Putamen (tissue), 1 donor: ENCODE results near the gene ZNF205.
"Not testable (repeated sequence)": the region's sequence is repeated elsewhere in the genome, so short reads cannot be mapped to it uniquely, and the experiment has no call there.

Source experiments
- DNase-seq: peaks from one replicate; pipeline ENCODE4 v3.0.0-alpha.2; 2016; ENCODE audit warnings: low spot score

The ZNF205 gene

DNA sequence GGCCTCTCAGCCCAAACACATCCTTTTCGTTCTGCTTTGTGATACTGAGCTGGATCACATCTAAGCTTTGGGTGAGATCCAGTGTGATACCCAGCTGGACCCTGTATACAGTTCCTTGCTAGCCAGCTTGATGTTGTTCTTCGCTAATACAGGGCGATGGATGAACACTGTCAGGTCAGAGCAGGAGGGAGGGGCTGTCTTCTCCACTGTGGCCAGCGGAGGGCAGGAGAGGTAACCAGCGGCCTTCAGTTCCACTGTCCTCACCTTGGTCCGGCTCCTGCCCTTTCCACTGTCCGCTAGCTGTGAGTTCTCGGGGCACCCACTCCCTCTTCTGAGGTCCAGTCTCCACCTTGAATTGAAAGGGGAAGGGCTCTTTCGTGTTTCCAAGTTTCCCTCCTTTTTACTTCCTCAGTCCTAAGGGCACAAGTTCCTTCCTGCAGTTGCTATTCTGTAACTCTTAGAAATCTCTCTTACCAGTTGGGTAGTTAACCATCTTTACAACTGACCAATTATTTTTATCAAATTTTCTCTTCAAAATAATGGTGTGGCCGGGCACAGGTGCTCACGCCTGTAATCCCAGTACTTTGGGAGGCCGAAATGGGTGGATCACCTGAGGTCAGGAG is 19.5 kb downstream of the ZNF205 start:
- DNase-seq = no peak

DNA sequence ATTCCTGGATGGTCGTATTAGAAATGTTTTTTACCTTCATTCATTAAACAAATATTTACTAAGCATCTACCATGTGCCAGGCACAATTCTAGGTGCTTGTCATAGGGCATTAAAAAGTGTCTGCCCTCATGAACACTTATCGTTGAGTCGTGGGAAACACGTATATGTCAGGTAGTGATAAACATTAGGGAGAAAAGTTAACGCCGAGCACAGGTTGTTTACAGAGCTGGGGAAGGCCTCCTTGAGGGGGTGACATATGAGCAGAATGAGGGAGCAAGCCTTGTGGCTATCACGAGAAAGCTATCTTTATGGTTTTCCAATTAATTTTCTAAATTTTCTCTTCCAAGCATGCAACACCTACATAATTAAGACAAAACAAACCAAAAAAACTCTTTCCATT is 21.5 kb downstream of the ZNF205 start:
- DNase-seq = no peak

DNA sequence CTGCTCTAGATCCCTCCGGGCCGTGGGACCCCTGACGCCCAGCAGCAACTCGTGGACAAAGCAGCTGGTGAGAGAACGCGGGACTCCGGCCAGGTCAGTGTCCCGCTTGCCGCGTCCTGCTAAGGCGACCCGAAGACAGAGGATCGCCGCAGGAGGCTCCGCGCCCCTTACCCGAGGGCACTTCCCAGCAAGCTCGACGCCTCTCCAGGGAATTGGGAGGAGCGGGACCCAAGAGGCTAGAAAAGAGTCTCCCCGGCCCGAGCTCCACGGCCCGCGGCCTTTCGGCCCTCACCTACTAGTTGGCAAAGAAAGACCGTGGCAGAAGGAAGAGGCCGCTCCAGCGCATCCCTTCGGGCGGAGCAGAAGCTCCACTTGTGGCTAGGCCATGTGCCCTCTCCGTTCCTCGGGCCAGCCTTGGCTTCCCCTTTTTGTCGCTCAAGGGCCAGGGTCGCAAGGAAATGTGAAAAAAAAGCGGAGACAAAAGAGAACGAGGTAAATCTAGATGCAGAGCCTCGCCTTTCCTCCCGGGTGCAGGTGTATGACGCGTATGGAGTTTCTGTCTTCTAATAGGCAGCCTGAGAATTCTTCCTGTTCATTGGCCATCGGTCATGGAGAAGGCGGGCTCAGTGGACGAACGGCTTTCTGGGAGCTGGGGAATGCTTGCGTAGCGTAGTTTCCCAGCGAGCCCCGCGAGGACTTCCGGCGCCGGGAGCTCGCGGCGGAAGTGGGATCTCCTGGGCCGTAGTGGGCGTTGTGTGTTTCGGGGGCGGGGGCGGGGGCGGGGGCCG is 22.1 kb downstream of the ZNF205 start, which contains the start of gene ZNF213:
ZNF213 (plus strand) TSS at position 692 of the 788 bp plus-strand sequence. CDS start 2,252 bp downstream, outside the sequence.
- peak; percentile 98 for DNase-seq

DNA sequence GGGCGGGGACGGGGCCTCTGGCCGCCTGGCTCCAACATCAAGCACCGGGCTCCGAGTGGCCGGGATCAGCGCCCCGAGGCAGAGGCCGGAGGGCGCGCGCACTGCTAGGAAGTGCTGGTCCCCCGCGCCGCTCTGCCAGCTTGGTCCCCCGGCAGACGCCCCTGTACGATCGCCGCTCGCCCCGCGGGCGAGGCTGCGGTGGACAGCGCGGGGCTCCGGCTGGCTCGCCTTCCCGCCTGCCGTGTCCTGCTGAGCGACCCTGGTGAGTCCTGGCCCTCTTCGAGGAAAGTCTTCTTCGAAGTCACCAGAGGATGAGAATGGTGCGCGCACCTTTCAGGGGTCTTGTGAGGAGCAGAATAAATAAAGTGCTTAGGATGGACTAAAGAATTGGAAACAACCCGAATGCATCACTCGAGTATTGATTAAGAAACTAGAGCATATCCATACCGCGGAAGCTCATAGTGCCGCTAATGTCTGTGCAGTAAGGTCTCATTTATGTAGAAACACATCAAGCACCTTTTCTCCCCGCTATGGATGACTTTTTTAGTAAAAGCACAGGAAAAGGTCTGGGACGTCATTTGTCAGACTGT is 22.8 kb downstream of the ZNF205 start:
- no peak for DNase-seq

DNA sequence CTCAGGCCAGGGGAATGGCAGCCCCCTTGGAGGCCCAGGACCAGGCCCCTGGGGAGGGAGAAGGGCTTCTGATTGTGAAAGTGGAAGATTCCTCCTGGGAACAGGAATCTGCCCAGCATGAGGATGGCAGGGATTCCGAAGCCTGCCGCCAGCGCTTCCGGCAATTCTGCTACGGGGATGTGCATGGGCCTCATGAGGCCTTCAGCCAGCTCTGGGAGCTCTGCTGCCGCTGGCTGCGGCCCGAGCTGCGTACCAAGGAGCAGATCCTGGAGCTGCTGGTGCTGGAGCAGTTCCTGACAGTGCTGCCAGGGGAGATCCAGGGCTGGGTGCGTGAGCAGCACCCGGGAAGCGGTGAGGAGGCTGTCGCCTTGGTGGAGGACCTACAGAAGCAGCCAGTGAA is 24.9 kb downstream of the ZNF205 start:
- DNase-seq = no peak

DNA sequence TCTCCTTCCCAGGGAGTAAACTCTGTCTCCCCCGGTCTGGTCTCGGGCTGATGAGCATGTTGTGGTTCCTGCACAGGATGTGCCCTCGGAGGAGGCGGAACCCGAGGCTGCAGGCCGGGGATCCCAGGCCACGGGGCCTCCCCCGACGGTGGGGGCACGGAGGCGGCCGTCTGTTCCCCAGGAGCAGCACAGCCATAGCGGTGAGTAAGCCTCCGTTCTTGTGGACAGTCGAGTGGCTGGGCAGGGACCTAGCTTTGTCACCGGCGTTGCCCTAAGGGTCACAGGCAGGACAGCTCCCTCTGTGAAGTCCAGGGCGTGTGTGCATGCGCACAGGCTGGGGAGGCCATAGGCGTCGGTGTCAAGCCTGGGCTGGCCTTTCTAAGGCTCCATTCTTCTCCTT is 26.0 kb downstream of the ZNF205 start:
- no peak for DNase-seq

DNA sequence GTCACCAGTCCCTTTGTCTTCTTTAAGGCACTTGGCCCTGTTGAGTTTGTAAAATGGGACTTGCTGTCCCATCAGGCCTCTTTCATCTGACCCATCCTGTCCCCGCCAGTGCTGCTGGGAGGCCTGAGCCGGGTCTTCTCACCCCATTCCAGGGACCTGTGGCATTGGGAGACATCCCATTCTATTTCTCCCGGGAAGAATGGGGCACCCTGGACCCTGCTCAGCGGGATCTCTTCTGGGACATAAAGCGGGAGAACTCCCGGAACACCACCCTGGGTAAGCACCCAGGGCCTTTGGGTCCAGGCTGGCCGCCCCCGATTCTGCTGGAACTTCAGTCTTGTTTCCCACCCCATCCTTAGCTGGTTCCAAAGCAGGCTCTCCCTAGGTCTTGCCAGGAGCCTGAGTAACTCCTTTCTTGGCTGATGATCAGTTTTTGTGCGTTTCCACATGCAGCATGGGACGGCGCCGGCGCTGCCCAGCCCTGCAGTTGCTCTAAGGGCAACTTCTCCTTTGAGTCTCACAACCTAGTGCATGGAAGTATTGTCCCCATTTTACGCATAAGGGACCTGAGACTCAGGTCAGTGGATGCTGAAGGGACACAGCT is 26.5 kb downstream of the ZNF205 start:
- DNase-seq = no peak

DNA sequence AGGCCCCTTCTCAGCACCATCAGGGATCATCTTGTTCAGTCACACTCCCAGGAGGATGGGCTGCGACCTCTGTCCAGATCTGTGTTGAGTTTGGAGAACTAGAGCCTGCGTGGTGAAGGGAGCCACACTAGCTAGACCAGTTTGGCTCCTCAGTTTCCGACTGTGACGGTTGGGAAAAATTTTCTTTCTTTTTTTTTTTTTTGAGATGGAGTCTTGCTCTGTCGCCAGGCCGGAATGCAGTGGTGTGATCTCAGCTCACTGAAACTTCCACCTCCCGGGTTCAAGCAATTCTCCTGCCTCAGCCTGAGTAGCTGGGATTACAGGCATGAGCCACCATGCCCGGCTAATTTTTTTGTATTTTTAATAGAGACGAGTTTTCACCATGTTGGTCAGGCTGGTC is 27.2 kb downstream of the ZNF205 start:
- DNase-seq = not testable (repeated sequence)

DNA sequence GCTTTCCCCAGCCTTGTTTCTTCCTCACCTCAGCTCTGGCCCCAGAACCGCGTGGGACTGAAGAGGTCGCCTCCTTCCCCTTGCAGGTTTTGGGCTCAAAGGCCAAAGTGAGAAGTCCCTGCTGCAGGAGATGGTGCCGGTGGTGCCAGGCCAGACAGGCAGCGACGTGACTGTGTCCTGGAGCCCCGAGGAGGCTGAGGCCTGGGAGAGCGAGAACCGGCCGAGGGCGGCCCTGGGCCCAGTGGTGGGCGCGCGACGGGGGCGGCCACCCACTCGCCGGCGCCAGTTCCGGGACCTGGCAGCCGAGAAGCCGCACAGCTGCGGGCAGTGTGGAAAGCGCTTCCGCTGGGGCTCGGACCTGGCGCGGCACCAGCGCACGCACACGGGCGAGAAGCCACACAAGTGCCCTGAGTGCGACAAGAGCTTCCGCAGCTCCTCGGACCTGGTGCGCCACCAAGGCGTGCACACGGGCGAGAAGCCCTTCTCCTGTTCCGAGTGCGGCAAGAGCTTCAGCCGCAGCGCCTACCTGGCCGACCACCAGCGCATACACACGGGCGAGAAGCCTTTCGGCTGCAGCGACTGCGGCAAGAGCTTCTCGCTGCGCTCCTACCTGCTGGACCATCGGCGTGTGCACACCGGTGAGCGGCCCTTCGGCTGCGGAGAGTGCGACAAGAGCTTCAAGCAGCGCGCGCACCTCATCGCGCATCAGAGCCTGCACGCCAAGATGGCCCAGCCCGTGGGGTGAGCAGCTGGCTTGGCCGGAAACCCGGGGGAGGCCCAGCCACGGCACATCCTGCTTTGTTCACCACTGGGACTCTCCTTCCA is 28.4 kb downstream of the ZNF205 start:
- DNase-seq = no peak

DNA sequence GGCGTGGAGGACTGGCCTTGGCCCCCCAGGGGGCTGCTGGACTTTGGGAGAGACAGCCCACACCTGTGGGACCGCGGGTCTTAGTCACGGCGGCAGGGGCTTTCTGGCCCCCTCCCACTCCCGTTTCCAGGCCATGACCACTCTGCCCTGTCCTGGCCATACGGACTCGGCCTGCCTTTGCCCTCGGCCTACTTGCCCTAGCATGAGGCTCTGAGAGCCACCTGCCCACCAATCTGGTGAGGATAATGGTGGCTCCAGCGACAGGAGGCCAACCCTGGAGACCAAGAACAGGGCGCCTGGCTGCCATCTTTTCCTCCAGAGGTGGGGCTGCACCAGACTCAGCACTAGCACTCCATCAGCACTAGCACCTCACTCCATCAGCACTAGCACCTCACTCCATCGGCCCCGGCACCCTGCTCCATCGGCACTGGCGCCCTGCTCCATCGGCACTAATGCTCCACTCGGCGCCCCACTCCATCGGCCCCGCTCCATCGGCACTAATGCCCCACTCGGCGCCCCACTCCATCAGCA is 29.5 kb downstream of the ZNF205 start:
- no peak for DNase-seq

DNA sequence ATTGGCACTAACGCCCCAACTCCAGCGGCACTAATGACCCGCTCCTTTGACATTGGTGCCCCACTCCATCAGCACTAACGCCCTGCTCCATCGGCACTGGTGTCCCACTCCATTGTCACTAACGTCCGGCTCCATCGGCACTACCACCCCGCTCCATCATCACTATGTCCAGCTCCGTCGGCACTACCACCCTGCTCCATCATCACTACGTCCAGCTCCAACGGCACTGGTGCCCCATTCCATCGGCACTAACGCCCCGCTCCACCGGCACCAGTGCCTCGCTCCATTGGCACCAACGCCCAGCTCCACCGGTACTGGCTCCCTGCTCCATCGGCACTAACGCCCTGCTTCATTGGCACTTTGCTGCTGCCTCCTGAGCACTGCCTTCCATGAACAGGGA is 29.9 kb downstream of the ZNF205 start:
- no peak for DNase-seq

DNA sequence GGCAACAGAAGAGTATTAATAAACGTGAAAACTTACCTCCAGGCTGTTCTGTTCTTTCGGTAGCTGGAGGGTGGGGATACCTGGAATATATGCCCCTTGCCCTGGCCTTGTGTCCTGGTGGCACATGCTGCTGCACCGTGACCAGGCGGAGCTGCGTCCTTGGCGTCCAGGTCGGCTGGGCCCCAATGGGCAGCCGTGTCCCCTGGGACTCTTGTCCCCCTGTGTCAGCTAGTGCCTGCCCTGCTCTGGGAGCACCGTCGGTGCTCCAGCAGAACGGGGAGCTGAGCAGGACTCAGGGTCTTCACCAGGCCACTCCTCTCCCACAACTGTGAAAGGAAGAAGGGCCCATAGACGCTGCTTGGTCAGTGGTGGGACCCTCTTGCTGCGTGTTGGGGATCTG is 30.4 kb downstream of the ZNF205 start:
- DNase-seq = no peak

DNA sequence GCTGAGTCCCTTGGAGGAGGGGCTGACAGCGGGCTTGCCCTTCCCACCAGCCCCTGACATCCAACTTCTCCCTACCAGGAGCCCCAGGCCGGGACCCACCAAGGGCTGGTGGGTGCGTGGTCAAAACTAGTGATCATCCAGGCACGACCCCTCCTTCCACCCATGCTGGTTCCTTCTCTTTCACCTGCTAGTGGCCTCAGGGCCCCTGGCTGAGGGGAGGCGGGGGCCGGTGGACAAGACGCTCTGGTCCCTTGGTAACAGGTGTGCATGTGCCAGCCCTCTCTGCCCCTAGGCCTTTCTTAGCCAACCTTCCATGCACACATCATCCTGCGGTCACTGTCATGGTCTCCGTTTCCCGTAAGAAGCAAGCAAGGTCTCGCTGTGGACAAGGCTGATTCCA is 30.8 kb downstream of the ZNF205 start:
- no peak for DNase-seq

DNA sequence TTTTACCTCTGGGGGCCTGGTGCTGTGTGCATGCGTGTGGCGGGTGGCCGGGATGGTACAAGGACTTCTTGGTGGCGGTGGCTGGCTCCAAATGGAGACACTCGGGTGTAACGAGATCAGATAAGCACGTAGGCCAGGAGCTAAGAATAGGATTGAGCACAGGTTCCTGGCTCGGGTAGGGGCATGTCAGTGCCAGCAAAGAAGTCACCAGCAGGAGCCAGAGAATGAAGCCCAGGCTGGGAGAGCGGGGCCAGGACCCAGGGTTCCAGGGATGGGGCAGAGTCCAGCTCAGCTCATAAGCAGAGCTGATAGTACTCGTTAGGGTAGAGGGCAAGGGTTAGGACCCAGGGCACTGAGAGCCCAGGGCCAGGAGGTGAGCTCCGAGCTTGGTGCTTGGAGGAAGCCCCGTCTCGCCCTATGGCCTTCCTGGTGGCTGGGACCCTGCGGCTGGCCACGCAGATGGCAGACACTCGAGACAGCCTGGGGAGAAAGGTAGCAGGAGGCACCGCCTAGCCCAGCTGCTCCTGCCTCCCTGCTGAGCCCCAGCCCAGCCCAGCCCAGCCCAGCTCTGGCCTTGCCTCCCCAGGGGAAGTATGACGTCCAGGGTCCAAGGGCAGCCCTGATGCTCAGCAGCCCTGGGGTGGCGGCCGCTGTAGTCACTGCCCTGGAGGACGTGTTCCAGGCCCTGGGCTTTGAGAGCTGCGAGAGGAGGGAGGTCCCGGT is 31.4 kb downstream of the ZNF205 start:
- DNase-seq = no peak

DNA sequence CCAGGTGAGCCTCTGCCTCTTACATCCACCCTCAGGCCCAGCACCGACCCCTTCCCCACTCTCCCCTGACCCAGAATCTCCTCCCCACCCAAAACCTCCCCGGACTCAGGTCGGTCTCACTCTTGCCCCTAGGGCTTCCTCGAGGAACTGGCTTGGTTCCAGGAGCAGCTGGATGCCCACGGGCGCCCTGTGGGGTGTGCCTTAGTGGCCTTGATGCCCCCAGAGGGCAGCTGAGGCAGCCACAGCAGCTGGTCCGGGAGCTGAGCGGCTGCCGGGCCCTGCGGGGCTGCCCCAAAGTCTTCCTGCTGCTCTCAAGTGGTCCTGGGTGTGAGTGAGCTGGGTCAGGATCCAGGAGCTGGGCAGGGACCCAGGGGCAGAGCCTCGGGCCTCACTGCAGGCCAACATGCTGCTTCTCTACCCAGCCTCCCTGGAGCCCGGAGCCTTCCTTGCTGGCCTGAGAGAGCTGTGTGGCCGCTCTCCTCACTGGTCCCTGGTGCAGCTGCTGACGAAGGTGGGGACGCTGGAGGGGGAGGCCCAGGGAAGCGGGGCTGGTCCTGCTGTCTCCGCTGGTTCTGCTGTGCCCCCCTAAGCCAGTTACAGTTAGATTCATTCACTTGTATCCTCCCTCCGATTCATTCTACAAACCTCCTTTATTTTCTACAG is 32.1 kb downstream of the ZNF205 start:
- DNase-seq = no peak

DNA sequence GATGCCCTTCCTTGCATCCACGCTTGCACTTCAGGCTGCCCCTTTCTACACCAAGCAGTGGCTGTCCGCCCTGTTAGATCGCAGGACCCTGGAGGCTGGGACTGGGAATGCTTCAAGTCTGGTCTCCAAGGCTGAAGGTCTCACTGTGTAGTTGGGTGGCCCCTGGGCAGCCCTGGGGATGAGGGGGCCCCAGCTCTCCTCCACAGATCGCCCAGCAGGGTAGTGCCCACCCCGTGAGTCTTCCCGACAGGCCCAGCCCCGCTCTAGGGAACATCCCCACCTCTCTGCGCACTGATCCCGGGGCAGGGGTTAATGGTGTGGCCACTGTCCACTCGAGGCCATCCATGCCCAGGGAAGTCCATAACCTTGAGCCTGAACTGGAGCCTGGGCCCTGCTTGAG is 32.8 kb downstream of the ZNF205 start:
- DNase-seq = no peak

DNA sequence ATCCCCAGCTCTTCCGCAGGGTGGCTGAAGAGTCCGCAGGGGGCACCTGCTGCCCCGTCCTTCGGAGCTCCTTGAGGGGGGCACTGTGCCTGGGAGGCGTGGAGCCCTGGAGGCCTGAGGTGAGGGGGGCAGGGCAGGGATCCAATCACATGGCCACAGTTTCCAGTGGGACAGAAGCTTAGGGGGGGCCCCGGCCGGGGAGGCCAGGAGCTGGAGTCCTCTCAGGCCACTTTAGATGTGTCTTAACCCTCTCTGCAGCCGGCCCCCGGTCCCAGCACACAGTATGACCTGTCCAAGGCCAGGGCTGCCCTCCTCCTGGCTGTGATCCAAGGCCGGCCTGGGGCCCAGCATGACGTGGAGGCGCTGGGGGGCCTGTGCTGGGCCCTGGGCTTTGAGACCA is 33.3 kb downstream of the ZNF205 start:
- DNase-seq = no peak

DNA sequence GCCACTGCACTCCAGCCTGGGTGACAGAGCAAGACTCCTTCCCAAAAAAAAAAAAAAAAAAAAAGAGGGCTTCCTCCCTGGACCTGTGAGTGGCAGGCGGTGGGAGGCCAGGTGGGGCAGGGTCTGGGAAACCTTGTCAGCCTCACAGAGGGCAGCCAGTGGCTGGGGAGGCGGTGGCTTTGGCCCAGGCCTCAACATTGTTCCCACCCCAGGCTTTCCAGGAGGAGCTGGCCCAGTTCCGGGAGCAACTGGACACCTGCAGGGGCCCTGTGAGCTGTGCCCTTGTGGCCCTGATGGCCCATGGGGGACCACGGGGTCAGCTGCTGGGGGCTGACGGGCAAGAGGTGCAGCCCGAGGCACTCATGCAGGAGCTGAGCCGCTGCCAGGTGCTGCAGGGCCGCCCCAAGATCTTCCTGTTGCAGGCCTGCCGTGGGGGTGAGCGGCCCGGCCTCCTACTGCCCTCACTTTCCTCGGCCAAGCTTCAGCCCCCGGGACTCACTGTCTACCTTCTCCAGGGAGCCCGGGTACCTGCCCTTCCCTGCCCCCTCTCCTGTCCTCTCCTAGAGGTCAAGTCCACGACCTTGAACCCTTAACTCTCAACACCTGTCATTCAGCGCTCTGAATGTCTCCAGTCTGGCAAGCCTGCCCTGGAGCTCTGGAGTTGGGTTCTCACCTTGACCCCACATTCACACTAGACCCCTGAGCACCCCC is 34.8 kb downstream of the ZNF205 start:
- DNase-seq = no peak

DNA sequence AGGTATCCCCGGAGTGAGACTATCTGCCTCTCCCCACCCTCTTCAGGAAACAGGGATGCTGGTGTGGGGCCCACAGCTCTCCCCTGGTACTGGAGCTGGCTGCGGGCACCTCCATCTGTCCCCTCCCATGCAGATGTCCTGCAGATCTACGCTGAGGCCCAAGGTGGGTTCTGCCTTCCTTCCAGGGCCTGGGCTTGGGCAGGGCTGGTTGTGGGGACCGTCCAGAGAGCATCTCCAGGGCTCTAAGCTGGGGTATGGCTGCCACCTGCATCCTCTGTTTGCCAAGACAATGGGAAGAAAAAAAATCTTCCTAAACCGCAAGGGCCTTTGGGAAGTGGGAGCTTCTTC is 35.3 kb downstream of the ZNF205 start:
- no peak for DNase-seq
